Umbilical cord (tissue), 2 donors: ENCODE data around the gene CPED1. TPM values are rescaled to one million over a fixed set of nuclear protein-coding genes. Genes with fewer than 3 reads are reported as not detected.

ENCODE experiments used
- DNase-seq: peaks from one replicate; pipeline ENCODE4 v3.0.0-alpha.2; 2015; ENCODE audit warnings: low spot score
- total RNA-seq: library from RNA; depleted of rRNA; stranded (reverse); fragments of >200 nt; gene quantifications from one replicate; pipeline ENCODE4 v1.2.3, GENCODE V29; 2014; ENCODE audit warnings: low replicate concordance; ENCODE audit not compliant: insufficient read depth

The CPED1 gene
- 64.8 TPM for total RNA-seq

- DNase-seq: peak; percentile 93
Observed at GRCh38 chr7:120988591-120989256, at the start of gene CPED1. Gene CPED1, plus strand, starts transcription at chr7:120988711. Its CDS starts 911 bp downstream, at chr7:120989622.

GRCh38 chr7:120939345-120939744 lies 49.2 kb upstream of the CPED1 start:
- DNase-seq: no peak

- peak; percentile 36 for DNase-seq
Observed at GRCh38 chr7:120941064-120941463, 47.4 kb upstream of the CPED1 start.

- no peak for DNase-seq
Observed at GRCh38 chr7:120941856-120942255, 46.7 kb upstream of the CPED1 start.

- no peak for DNase-seq
Observed at GRCh38 chr7:120942861-120943260, 45.6 kb upstream of the CPED1 start.

GRCh38 chr7:120944826-120945562 lies 43.5 kb upstream of the CPED1 start:
- no peak for DNase-seq

- no peak for DNase-seq
Observed at GRCh38 chr7:120947980-120948379, 40.5 kb upstream of the CPED1 start.

GRCh38 chr7:120949393-120949911 lies 39.1 kb upstream of the CPED1 start:
- no peak for DNase-seq

- no peak for DNase-seq
Observed at GRCh38 chr7:120949998-120950538, 38.4 kb upstream of the CPED1 start.

GRCh38 chr7:120950539-120951308 lies 37.8 kb upstream of the CPED1 start, which contains the start of gene ING3:
Gene ING3, plus strand, starts transcription at chr7:120950777. Its CDS starts 120 bp downstream, at chr7:120950897.
- DNase-seq: peak; percentile 99

- no peak for DNase-seq
Observed at GRCh38 chr7:120951309-120951699, 37.2 kb upstream of the CPED1 start.

GRCh38 chr7:120951826-120952225 lies 36.7 kb upstream of the CPED1 start:
- DNase-seq: no peak

- no peak for DNase-seq
Observed at GRCh38 chr7:120955577-120956149, 32.8 kb upstream of the CPED1 start.

- DNase-seq: no peak
Observed at GRCh38 chr7:120959929-120960484, 28.5 kb upstream of the CPED1 start.

- DNase-seq: no peak
Observed at GRCh38 chr7:120960714-120961113, 27.8 kb upstream of the CPED1 start.

GRCh38 chr7:120961638-120962173 lies 26.8 kb upstream of the CPED1 start:
- no peak for DNase-seq

- no peak for DNase-seq
Observed at GRCh38 chr7:120964088-120964487, 24.4 kb upstream of the CPED1 start.

- DNase-seq: no peak
Observed at GRCh38 chr7:120966961-120967360, 21.6 kb upstream of the CPED1 start.

- no peak for DNase-seq
Observed at GRCh38 chr7:120973849-120974248, 14.7 kb upstream of the CPED1 start.

GRCh38 chr7:120979765-120980499 lies 8.6 kb upstream of the CPED1 start:
- peak; percentile 43 for DNase-seq
